Stomach smooth muscle (tissue), 2 donors: ENCODE data around the gene LIPJ.

Experiments used
- H3K27ac ChIP-seq: one replicate; pipeline ENCODE4 v1.7.0; 2013; ENCODE audit warnings: mild to moderate bottlenecking, low read length, inconsistent platforms
- H3K27me3 ChIP-seq, 2 donors: one replicate each; pipeline ENCODE4 v1.7.0; 2013; ENCODE audit warnings: low read length in 2 of 2; ENCODE audit not compliant: insufficient read depth in 2 of 2, control insufficient read depth in 1 of 2
- H3K36me3 ChIP-seq, 2 donors: one replicate each; pipeline ENCODE4 v1.7.0; 2013; ENCODE audit warnings: low read length in 2 of 2; ENCODE audit not compliant: control insufficient read depth in 2 of 2, insufficient read depth in 2 of 2
- H3K4me1 ChIP-seq: one replicate; pipeline ENCODE4 v1.7.0; 2013; ENCODE audit warnings: low read length; ENCODE audit not compliant: control insufficient read depth, insufficient read depth
- H3K4me3 ChIP-seq, 2 donors: one replicate each; pipeline ENCODE4 v1.7.0; 2013; ENCODE audit warnings: low read length in 2 of 2
- H3K9ac ChIP-seq, 2 donors: one replicate each; pipeline ENCODE4 v1.7.0; 2013; ENCODE audit warnings: low read length in 2 of 2, mild to moderate bottlenecking in 1 of 2
- H3K9me3 ChIP-seq, 2 donors: one replicate each; pipeline ENCODE4 v1.7.0; 2013; ENCODE audit warnings: low read length in 2 of 2; ENCODE audit not compliant: control insufficient read depth in 2 of 2
- donor health status: healthy.
- donor health status: Pancreatic carcinoma.

LIPJ gene

DNA sequence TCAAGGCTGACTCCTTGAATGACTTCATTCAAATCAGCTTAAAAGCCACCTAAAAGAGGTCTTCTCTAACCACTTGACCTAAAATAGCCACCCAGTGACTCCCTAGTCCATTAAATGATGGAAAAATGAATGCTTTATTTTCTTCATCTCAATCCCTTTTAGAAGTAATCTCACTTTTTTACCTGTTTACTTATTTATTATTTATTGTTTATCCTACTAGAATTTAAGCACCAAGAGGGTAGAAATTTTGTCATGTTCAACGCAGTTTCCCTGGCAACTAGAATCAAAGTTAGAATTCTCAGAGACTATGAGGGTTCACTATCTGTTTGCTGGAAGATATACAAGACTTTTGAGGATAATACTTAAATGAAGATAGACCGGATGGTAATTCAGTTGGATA is at the start of gene LIPJ:
Gene LIPJ, plus strand, starts transcription at position 301 of the 400 bp plus-strand sequence. CDS start 3,926 bp downstream, outside the sequence.
- H3K9ac ChIP-seq, result no peak within 1 kb of the TSS
- peaks cover 3% of the 10 kb centered on the region for H3K4me1 ChIP-seq
- no peaks in the 10 kb centered on the region for H3K36me3 ChIP-seq
- H3K27me3 ChIP-seq, result no peaks in the 10 kb centered on the region
- H3K9me3 ChIP-seq, result no peaks in the 10 kb centered on the region
- H3K27ac ChIP-seq, result no peak within 1 kb of the TSS
- H3K4me3 ChIP-seq, result no peak within 1 kb of the TSS

GRCh38 chr10:88537322-88537721 is 49.2 kb upstream of the LIPJ start:
- H3K27ac ChIP-seq, result no peak overlapping the region
- no peaks in the 10 kb centered on the region for H3K9me3 ChIP-seq
- H3K36me3 ChIP-seq, result no peaks in the 10 kb centered on the region
- no peaks in the 10 kb centered on the region for H3K4me1 ChIP-seq
- H3K27me3 ChIP-seq, result no peaks in the 10 kb centered on the region
- no peak overlapping the region for H3K4me3 ChIP-seq
- H3K9ac ChIP-seq, result no peak overlapping the region

- H3K9me3 ChIP-seq, result no peaks in the 10 kb centered on the region
- H3K27ac ChIP-seq, result no peak overlapping the region
- H3K27me3 ChIP-seq, result no peaks in the 10 kb centered on the region
- H3K4me1 ChIP-seq, result no peaks in the 10 kb centered on the region
- H3K9ac ChIP-seq, result no peak overlapping the region
- no peak overlapping the region for H3K4me3 ChIP-seq
- H3K36me3 ChIP-seq, result no peaks in the 10 kb centered on the region
Measured at GRCh38 chr10:88538048-88538447, 48.5 kb upstream of the LIPJ start.

DNA sequence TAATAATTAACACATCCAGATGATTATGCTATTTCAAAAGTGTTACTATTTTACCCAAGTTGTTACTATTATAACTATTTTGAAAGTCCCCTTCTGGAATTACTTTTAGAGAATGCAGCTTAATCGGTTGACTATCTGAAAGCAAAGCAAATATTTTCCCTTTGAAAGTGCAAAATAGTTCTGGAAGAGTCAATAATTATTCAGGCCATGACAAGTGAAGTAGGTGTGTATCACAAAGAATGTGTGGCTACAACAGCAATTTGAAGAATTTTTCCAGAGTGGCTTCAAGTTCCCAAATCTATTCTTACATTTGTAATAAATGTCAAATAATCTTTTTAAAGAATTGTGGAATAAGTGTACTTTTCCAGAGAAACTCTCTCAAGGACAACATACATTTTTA is 46.2 kb upstream of the LIPJ start:
- H3K9ac ChIP-seq, result no peak overlapping the region
- H3K4me1 ChIP-seq, result no peaks in the 10 kb centered on the region
- no peak overlapping the region for H3K4me3 ChIP-seq
- H3K27me3 ChIP-seq, result no peaks in the 10 kb centered on the region
- H3K27ac ChIP-seq, result no peak overlapping the region
- no peaks in the 10 kb centered on the region for H3K36me3 ChIP-seq
- no peaks in the 10 kb centered on the region for H3K9me3 ChIP-seq

- Histone ChIP-seq H3K4me1 (no peaks in the 10 kb centered on the region), H3K9me3 (no peaks in the 10 kb centered on the region), H3K4me3 (no peak overlapping the region), H3K27ac (no peak overlapping the region), H3K27me3 (no peaks in the 10 kb centered on the region), H3K36me3 (no peaks in the 10 kb centered on the region), H3K9ac (no peak overlapping the region)
Measured at GRCh38 chr10:88541116-88541626, 45.4 kb upstream of the LIPJ start.

DNA sequence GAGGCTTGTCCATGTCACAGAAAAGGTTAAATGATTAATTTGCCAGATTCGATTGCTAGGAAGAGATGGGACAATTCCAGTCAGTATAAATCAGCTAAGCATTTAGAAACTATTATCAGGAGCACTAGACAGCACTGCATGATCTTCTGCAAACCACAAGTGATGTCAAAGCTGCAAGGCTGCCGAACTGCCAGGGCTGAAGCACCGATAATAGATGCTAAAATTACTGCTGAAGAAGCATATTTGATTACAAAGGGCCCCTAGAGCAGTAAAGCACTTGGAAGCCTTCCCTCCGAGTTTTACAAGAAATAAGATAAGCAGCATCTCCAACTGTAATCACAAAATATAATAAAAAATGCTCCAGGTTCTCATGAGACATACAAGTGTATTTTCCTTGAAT is 44.0 kb upstream of the LIPJ start:
- Histone ChIP-seq H3K36me3 (no peaks in the 10 kb centered on the region), H3K27ac (no peak overlapping the region), H3K4me3 (no peak overlapping the region), H3K9ac (no peak overlapping the region), H3K9me3 (no peaks in the 10 kb centered on the region), H3K27me3 (no peaks in the 10 kb centered on the region), H3K4me1 (no peaks in the 10 kb centered on the region)

GRCh38 chr10:88544140-88544870 is 42.3 kb upstream of the LIPJ start:
- H3K9me3 ChIP-seq, result no peaks in the 10 kb centered on the region
- H3K9ac ChIP-seq, result no peak overlapping the region
- H3K4me3 ChIP-seq, result no peak overlapping the region
- no peaks in the 10 kb centered on the region for H3K27me3 ChIP-seq
- H3K4me1 ChIP-seq, result no peaks in the 10 kb centered on the region
- no peak overlapping the region for H3K27ac ChIP-seq
- H3K36me3 ChIP-seq, result no peaks in the 10 kb centered on the region

GRCh38 chr10:88545359-88545758 is 41.2 kb upstream of the LIPJ start:
- no peaks in the 10 kb centered on the region for H3K36me3 ChIP-seq
- H3K27ac ChIP-seq, result no peak overlapping the region
- H3K27me3 ChIP-seq, result no peaks in the 10 kb centered on the region
- no peaks in the 10 kb centered on the region for H3K9me3 ChIP-seq
- no peaks in the 10 kb centered on the region for H3K4me1 ChIP-seq
- H3K4me3 ChIP-seq, result no peak overlapping the region
- no peak overlapping the region for H3K9ac ChIP-seq

DNA sequence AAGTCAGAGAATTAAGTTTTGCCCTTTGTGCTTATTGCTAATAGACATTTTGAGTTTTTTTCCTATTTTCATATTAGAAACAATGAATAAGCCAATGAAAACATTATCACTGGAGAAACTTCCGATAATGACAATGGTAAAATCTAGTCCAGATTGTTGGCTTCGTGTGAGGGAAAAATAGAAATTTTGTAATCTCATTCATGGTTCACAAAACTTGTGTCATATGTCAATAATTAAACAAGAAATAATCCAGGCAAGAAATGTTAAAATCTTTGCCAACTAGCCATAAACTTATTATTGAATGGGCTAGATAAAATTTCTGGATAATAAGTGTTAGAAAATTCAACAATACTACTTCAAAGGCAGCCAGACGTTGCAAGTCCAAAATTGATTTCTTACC is 40.1 kb upstream of the LIPJ start:
- Histone ChIP-seq H3K4me3 (no peak overlapping the region), H3K9ac (no peak overlapping the region), H3K36me3 (no peaks in the 10 kb centered on the region), H3K4me1 (no peaks in the 10 kb centered on the region), H3K9me3 (no peaks in the 10 kb centered on the region), H3K27me3 (no peaks in the 10 kb centered on the region), H3K27ac (no peak overlapping the region)

DNA sequence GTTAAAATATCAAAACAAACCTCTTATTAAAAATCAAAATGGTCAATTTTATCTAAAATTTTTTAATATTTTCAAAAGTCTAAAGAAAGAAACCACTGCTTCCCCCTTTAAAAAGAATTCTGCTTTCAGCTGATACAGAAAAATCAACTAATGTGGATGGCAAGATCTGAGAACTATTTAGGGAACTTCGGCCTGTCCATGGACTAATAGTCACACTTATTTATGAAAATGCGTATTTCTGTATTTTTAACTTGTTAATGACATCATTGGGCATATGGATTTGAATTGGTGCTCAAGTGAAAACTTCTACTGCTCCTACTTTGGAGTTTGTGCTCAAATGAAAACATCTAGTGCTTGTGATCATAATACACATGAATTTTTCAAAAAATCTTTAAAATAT is 35.3 kb upstream of the LIPJ start:
- no peak overlapping the region for H3K4me3 ChIP-seq
- no peaks in the 10 kb centered on the region for H3K9me3 ChIP-seq
- H3K9ac ChIP-seq, result no peak overlapping the region
- no peaks in the 10 kb centered on the region for H3K27me3 ChIP-seq
- H3K4me1 ChIP-seq, result no peaks in the 10 kb centered on the region
- H3K27ac ChIP-seq, result no peak overlapping the region
- H3K36me3 ChIP-seq, result no peaks in the 10 kb centered on the region

DNA sequence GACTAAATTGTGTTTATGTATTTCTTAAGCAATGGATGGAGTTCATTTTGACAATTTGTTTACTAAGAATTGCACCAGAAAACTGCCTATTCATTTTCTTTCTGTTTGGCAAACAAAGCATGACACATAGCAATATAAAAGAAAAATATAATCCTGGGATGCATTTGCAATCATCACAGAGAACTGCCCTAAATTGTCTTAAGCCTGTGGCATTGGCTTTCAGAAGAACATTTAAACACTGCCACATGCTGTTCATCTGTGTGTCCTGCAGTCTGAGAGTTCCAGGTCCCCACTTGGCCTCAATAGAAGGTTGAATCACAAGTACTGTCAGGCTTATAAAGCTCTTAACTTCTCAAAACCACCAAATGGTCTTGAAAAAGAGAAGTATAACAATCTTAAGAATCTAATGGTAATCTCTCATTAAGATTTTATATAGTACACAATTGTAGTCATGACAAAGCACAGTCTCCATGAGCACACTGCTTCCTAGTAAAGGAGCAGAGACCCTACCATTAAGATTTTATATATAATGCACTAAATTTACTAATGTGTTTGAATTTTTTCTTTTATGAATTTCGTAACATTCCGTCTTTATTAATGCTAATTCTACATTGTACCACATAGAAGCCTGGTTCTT is 33.3 kb upstream of the LIPJ start:
- H3K27me3 ChIP-seq, result no peaks in the 10 kb centered on the region
- no peak overlapping the region for H3K4me3 ChIP-seq
- H3K9me3 ChIP-seq, result no peaks in the 10 kb centered on the region
- no peak overlapping the region for H3K27ac ChIP-seq
- no peak overlapping the region for H3K9ac ChIP-seq
- no peaks in the 10 kb centered on the region for H3K4me1 ChIP-seq
- H3K36me3 ChIP-seq, result no peaks in the 10 kb centered on the region
